ENCODE data around the gene AGAP3.

AGAP3 gene

DNA sequence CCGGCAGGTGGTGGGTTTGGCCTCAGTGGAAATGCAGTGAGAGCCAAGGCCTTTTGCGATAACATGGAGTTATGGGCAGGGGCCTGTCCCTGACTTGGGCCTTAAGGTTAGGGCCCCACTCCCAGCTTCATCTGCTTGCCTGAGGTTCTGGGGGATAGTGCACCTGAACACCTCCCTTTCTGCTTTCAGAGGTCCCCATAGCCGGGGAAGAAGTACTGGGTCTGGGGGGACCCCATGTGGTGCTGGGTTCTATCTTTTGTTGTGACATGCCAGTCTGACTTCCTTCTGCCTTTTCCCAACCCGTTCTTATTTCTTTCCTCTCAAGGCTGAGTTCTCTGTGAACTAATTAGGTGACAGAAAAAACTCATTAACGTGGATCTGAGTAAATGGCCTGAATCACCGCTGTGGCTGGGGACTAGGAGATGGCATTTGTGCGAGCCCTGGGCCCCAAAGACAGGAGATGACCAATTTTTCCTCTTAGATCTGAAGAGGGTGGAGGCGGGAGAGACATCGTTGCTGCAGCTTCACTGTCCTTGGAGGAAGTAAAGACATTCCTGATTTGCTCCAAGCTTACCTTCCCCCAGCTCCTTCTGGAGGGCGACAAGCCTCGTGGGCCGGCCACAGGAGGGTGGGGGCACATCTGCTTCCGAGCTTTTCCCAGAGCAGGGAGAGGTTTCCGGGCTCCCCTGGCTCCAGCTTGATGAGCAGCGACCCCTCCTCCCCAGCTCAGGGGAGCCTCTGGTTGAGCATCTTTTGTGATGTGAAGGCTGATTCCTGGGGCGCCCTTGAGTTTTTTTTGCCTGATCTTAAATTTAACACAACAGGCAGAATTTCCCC lies 2.0 kb downstream of the AGAP3 start:
- DNase-seq: no peak

DNA sequence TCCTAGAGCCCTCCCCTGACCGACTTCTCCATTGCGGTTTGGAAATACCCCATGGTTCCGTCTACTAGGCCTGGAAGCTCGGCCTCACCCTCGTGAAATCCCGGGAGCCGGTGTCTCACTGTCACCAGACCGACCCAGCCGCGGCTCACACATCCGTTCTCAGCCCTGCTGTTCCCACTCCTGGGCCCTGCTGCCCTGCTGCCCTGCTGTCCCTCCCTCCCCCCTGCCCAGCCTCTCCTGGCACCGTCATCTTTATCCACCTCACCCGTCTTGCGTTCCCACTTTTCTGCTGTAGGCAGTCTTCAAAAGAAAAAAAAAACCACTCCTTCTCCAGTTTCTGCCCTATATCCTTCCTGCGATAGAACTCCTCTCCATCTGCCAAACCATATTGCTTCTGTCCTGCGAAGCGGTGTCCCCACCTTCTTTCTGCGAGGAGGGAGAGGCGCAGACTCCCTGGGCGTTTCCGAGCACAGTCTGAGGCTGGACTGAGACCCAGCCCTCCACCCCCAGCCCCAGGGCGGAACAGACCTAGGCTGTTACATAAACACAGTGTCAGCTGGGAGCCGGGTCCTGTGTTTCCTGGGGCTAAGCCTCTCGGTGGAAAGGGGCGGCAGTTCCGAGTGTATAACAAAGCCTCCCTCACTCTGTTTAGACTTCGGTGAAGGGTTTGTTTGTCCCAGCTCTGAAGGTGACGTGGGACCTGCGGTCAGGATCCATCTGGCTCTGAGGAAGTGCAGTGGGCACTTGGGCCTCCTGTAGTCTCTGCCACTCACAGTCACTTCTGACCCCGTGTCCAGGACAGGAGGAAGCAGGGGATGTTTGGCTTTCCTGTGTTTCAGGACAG lies 2.8 kb downstream of the AGAP3 start:
- no peak for DNase-seq

DNA sequence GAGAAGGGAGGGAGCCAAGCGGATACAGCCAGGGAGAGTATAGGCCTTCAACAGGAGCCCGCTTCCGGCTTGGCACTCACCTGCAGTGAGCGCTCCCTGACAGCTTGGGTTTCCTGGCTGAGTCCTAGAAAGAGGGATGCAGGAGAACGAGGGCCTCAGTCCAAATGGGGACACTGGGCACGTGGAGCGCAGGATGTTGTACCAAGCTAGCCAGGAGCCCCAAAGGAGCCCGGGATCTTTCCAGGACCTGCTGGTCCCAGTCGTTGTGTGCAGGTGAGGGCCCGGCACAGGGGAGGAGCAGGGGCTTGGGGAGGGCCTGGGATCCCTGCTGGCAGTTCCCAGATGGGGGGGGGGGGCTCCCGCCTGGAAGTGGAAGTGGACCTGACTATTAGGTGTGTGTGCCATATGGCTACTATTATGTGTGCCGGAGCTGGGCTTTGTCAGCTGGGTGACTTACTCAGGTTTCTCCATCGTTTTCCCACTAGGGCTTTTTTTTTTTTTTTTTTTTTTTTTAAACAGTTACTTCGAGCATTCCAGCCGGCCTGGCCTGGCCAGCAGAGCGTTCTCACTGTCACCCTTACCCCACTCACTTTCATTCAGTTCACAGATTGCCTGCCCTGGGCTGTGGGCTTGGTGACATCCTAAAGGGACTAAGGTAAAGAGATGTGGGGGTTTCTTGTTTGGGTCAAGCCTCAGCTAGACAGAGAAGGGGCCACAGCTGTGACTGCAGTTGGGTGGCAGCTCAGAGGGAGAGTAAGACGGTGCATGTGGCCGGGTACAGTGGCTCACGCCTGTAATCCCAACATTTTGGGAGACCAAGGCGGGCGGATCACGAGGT lies 3.8 kb downstream of the AGAP3 start:
- no peak for DNase-seq

DNA sequence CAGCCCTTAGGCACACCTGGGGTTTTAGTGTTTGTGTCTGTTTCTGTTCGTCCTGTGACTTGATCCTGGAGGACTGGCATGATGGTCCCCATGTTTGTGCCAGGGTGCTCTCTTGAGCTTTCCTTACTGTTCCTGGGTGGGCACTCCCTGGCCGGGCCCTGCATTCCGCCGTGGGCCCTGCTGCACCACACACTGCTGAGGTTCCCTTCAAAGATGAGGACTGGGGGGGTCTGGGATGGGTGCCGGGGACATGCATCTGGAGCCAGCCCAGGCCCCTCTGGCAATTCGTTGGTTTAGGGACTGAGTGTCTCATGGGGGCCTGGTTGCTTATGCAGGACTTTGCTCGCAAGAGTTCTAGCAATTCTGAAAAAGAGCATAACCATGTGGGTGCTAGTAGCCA lies 4.7 kb downstream of the AGAP3 start:
- DNase-seq: no peak

DNA sequence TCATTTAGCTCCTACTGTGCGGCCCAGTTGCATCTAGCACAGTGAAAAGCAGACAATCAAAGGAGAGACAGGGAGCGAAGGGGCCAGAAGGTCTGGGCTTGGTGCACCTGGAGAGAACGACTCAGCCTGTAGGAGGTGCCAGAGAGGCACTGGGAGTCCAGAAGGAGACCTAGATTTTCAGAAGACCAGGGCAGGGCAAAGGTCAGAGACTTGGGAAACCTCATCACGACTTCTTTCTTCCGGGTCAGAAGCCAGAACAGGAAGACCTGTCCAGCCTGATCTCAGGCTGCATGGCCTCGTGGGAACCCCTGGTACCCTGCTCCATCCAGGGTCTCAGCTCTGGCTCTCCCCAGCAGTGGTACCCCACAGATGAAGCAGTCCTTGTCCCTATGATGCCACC lies 5.2 kb downstream of the AGAP3 start:
- no peak for DNase-seq

DNA sequence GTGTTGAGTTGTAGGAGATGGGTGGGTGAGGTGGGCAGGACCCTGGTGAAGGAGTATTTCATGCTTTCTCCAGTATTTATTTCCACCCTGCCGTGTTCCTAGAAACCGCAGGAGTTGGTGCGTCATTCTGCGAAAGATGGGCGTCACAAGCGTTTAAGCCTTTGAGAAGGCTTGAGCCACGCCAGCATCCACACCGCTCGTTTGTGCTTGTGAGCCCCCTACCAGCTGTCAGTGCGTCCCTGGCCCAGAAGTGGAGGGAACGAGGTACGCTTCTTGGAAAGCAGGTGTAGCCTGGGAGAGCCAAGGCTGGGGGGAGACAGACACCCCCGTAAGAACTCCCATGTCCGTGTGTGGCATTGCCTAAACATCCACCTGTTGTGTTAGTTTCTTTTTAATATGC lies 5.7 kb downstream of the AGAP3 start:
- DNase-seq: no peak

DNA sequence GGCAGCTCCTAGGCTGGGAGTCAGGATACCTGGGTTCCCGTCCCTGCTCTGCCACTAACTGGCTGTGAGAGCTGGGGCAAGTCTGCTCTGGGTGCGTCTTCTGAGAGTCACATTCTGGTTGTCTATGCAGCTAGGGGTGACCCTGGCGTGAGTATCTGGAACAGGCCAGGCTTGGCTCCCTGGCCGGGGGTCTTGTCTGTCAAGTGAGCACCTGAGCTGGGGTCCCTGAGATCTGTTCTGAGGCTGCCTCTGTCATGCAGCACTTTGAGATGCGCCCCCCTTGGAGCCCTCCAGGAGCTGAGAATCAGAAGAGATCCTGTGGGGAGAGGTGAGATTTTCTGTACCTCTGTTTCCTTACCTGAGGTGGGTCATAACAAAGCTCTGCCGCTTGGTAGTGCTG lies 7.5 kb downstream of the AGAP3 start:
- DNase-seq: no peak

DNA sequence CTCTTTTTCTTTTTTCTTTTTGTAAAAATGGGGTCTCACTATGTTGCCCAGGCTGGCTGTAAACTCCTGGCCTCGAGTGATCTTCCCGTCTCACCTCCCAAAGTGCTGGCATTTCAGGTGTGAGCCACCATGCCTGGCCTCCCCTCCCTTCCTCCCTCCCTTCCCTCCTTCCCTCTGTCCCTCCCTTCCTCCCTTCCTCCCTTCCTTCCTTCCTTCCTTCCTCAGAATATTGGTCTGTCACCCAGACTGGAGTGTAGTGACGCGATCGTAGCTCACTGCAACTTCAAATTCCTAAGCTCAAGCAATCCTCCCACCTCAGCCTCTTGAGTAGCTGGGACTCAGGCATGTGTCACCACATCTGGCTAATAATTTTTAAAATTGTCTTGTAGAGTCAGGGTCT lies 8.4 kb downstream of the AGAP3 start:
- no peak for DNase-seq

DNA sequence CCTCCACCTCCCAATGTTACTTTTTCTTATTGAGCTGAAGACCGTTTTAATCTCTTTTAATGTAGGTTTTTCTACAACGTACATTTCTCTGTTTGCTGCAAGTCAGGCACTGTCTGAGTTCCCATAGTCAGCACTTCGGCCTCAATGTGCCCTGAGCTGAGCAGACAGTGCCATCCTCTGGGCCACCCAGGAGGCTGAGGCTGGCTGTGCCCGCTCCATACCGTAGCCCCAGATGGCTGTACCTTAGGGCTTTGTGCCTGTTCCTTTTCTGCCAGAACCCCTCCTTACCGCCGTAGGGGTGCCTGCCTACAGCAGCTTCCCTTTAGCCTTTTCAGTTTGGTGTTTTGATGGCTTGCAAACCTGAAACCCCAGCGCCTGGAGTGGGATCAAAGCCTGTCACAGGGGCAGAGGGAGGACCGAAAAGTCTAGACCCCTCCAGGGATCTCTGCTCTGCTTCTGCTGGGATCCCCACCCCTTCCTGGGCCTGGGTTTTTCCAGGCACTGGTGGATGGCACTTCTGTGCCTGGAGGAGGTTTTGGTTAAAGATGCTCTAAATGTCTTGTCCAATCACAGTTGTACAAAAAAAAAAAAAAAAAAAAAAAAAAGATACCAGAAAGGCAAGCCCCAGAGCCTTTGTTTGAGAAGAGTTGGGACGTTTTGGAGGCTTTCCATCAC lies 9.0 kb downstream of the AGAP3 start:
- DNase-seq: no peak

DNA sequence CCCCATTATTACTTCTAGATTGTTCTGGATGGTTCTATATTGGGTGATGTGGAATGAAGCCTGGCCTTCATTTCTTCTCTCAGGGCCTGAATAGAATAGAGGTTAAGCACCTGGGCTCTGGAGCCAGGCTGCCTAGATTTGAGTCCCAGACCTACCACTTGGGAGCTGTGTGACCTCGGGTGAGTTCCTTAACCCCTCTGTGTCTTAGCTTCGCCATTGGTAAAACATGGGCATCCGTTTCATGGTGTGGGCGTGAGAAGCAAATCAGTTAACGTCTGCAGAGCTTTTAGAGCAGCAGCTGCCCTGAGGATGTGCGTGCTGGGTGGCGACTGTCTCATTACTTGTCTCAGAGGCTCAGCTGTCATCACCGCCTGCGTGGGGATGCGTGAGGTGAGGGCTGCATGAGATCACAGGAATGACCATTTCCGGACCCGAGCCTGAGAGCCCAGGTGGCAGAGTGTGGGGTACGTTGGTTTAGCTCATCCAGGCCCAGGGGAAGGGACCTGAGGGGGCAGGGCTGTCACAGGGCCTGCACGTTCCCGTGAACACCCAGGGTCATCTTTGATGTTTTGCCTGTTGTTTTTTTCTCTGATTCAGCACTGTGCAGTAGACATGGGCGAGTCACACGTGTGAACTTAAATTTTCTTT lies 9.7 kb downstream of the AGAP3 start:
- no peak for DNase-seq

DNA sequence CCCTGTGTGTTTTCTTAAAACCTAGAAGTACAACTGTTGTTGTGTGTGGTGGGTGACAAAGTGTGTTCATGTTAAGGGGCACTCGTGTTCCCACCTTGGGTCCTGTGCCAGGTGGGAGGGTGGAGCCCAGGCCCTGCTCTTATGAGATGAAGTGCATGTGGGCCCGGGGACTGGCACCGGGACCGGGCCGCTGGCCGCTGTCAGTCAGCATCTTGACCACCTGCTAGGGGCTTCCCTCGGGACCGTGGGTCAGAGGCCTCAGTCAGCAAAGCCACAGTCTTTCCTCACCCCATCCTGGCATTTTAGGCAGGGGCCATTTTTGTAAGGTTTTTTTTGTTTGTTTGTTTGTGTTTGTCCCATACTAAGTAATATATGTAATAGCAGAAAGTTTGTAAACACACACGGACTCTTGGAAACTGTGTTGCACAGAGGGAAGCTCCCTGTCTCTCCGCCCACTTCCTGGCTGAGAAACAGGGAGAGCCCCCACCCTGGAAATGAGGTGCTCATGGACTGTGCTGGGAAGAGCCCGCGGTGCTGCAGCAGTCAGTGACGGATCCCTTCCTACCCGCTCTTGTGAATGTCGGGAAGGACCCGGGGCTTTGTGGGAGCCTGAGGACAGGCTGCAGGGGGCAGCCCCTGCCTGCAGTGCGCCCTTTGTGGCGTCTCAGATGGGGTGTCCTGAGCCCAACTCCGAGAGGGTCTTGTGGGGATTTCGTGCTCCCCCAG lies 13.4 kb downstream of the AGAP3 start:
- no peak for DNase-seq

DNA sequence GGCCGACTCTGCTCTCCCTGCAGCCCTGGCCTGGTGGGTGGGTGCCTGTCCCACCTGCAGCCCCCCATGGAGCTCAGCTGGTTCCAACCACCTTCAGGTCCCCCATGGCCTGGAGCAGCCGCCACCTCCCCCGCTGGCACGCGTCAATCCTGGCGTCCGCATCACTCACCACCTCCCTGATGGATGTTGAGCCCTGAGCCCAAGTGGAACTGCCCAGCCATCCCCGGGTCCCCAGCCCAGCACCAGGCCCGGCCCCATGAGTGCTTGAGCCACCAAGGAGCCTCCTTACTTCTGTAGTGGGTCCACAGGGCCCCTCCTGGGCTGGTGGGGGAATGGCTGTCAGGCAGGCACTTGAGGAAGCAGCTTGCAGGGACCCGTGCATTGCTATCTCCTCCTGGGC lies 14.6 kb downstream of the AGAP3 start:
- no peak for DNase-seq

DNA sequence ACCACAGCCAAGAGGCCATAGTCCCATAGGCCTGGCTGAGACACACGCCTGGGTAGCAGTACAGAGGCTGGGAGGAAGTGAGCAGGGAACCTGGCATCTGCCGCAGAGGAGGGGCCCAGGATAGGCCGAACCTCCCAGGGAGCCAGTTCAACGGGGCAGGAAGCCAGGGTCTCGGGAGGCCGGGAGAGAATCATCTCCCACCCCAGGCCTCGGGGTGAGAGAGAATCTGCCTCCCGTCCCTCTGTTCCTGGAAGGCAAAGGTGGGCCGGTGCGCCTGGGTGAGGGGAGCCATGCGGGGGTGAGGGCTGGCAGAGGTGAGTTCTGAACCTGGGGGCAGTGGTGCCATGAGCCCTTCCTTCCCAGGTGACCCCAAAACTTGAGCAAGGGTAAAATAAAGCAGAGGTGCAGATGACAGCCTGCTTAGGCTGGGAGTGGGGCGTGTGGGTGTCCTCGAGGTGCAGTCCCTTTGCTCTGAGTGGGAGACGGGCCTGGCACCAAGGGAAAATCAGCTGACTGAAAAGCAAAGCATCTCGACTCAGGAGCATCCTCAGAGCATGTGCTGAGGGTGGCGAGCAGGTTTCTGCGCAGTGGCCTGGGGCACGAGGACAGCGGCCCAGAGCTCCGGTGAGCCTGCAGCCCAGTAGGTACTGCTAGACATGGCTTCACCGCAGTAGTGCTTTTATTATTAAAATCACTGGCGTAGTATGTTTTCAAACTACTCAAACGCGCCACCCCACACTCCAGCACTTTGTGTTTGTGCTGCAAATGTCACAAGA lies 15.5 kb downstream of the AGAP3 start:
- no peak for DNase-seq

DNA sequence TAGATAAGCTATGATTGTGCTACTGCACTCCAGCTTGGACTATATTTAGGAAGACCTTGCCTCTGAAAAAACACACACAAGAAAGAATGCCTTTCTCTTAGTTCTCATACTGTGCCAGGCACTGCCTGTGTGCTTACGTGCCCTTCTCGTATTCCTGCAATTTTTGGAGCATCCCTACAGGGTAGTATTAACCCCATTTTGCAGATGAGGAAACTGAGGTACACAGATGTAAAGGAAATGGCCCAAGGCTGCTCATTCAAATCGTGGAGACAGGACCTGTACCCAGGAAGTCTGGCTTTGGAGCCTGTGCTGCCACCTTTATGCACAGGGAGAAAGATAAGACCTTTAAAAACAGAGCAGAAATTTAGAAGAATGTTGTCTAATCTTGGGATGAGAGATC lies 16.7 kb downstream of the AGAP3 start:
- no peak for DNase-seq

DNA sequence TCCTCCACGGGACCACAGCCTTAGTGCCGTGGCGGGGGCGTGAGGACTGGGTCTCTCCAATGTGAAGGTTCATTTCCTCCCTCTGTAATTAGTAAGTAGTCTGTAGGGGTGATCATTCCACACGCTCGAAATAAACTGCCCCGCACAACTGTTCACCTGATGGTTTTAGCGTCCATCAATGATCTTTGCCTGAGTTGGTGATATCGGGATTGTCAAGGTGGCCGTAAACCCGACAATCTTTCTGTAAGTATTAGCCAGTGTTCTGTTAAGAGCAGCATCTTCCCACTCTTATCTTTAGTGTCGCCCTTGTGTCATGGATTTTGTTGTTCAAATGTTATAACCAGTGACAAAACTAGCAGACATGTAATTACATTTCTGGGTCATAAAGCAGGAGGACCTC lies 17.7 kb downstream of the AGAP3 start:
- DNase-seq: no peak

DNA sequence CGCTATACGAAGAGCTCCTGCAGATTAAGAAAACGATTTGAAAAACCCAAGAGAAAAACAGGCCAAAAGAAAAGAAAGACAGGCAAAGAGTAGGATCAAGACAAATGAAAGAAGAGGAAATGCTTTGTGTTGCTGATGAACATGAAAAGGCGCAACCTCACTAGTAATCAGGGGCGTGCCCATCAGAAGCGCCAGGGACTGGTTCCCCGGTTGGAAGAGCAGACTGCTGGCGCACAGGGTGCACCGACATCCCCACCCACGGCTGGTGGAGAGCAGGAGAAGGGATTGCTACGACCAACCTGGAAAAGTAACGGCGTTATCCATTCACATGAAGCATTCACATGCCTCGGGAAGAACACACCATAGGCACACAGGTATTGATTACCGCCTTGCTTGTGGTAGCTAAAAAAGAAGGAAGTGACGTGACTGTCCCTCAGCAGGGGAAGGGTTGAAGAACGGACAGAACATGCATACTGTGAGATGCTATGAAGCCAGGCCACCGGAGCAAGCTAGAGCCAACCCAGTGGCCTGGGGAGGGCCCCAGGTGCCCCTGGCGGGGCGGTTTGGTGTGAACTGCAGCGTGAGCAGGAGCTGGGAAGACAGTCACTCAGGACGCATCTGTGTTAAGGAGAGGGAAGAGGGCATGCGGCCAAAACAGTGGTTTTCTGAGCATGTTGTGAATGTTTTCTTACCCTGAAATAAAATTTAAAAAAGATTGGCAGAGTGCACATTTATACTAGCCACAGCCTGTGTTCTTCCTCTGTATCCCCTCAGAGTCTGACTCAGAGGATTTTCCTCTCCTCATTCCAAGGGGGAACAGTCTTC lies 18.3 kb downstream of the AGAP3 start:
- no peak for DNase-seq

DNA sequence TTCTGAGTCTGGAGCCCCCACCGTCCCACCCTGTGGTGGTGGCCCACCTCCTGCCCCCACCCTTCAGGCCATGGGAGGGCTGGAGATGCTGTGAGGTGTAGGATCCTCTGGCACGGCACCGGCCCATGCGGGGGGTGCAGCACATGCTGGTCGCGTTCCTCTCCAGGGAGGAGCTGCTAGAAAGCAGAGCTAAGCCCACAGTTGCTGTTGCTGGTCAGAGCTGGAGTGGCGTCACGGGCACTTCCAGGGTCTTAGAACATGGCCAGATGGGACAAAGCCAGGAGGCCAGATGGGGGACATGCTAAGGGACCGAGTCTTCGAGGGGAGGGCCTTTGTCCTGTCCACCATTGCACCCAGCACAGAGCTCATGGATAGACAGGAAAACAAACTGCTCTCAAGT lies 21.6 kb downstream of the AGAP3 start:
- no peak for DNase-seq

DNA sequence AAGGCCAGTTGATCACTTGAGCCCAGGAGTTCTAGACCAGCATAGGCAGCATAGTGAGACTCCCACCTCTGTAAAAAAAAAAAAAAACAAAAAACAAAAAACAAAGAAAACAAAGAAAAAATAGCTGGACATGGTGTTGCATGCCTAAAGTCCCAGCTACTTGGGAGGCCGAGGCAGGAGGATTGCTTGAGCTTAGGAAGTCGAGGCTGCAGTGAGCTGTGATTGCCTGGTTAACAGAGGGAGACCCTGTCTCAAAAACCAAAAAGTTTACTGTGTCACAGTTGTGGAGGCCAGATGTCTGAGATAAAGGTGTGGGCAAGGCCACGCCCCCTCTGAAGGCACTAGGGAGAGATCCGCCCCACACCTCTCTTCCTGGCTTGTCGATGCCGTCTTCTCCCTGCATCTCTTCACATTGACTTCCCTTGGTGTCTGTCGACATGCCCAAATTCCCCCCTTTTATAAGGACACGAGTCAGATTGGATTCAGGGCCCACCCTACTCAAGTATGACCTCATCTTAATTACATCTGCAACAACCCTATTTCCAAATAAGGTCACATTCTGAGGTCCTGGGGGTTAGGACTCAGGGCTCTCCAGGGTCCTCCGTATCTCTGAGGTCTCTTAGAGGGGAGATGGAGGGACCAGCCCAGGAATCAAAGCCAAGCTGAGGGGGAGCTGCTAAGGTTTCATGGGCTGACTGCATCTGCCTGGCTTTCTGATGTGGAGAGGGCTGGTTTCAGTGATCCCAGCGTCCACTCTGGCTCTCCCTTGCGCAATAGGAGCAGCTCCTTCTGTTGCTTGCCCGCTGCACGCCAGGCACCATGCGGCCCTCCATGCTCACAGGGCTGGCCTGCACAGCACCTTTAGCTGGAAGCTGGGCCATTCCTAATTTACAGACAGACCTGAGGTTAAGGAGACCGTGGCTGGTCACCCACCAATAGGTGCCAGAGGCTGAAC lies 23.1 kb downstream of the AGAP3 start:
- DNase-seq: no peak

Data from GOT3 (cell line).